B cell (primary cell): ENCODE measurements around the gene MANBA.

Source experiments
- CTCF ChIP-seq: fragments of 200-600 bp; IDR thresholded peaks from one replicate; pipeline ENCODE4 v1.8.0; 2022; ENCODE audit warnings: antibody characterized with exemption, mild to moderate bottlenecking
- EZH2 ChIP-seq: IDR thresholded peaks from 2 replicates; pipeline ENCODE4 v1.6.1; 2012; ENCODE audit warnings: borderline replicate concordance, low read depth, mild to moderate bottlenecking, moderate library complexity, low read length; ENCODE audit not compliant: insufficient read depth, poor library complexity, severe bottlenecking

GRCh38 chr4:102781570-102781969, 20.8 kb upstream of the MANBA start:
- TF ChIP-seq CTCF (no peak), EZH2 (no peak)
